ENCODE results near the gene CEP85.

Gene CEP85

GRCh38 chr1:26317612-26318337, 83.8 kb downstream of the CEP85 start, which contains the start of gene CD52:
Gene CD52, plus strand, starts transcription at chr1:26317958. Its CDS starts 60 bp downstream, at chr1:26318018.
- no peak for DNase-seq

GRCh38 chr1:26318338-26319064, 84.5 kb downstream of the CEP85 start:
- DNase-seq = no peak

GRCh38 chr1:26320896-26321295, 86.9 kb downstream of the CEP85 start:
- DNase-seq = no peak

GRCh38 chr1:26321315-26322041, 87.5 kb downstream of the CEP85 start:
- peak; percentile 94 for DNase-seq

GRCh38 chr1:26322042-26322331, 88.0 kb downstream of the CEP85 start:
- DNase-seq = no peak

GRCh38 chr1:26323382-26323781, 89.4 kb downstream of the CEP85 start:
- DNase-seq = no peak

GRCh38 chr1:26324550-26324949, 90.5 kb downstream of the CEP85 start:
- DNase-seq = no peak

GRCh38 chr1:26327956-26328362, 94.0 kb downstream of the CEP85 start:
- DNase-seq = no peak

Data from femur (tissue), 1 donor.